ENCODE data around the gene CTLA4. TPM values are rescaled to one million over a fixed set of nuclear protein-coding genes. Genes with fewer than 3 reads are reported as not detected.

Gene CTLA4
- total and polyA plus RNA-seq, 10 of the 15 experiments (the other 5 are each of a cell fraction or from before 2014, with no cell fraction given) = not detected

- ChIA-PET CTCF (no interaction called here), POLR2A (no interaction called here), RAD21 (ENCODE audit: unreplicated experiment) (no interaction called here), SMC1A (ENCODE audit: uncharacterized antibody, unreplicated experiment) (no interaction called here)
- Histone ChIP-seq H3K79me2 (ENCODE audit: control insufficient read depth, insufficient read depth, low read length) (no peaks in the 10 kb centered on the region), H3K4me1 (ENCODE audit: control insufficient read depth, insufficient read depth, low read length) (no peaks in the 10 kb centered on the region), H3K9me3 (replicated peaks; ENCODE audit: control insufficient read depth, insufficient read depth, low read length) (no peaks in the 10 kb centered on the region), H3K27ac (ENCODE audit: control insufficient read depth, insufficient read depth) (no peak overlapping the region), H3K9ac (ENCODE audit: control insufficient read depth, insufficient read depth, low read length) (no peak overlapping the region), H4K20me1 (ENCODE audit: control insufficient read depth, insufficient read depth) (no peaks in the 10 kb centered on the region), H3K36me3 (ENCODE audit: control insufficient read depth in 2 of 2, insufficient read depth in 2 of 2, low read length in 1 of 2) (no peaks in the 10 kb centered on the region), H2AFZ (ENCODE audit: control insufficient read depth, low read depth, low read length) (no peak overlapping the region), H3K4me2 (ENCODE audit: control insufficient read depth, insufficient read depth) (no peak overlapping the region), H3K27me3 (replicated peaks in 1 of 2; ENCODE audit: control insufficient read depth in 2 of 2, insufficient read depth in 2 of 2, low read length in 1 of 2) (no peaks in the 10 kb centered on the region; a peak in 2 of 4 replicates), H3K4me3 (no peak overlapping the region)
- no peak for ATAC-seq
- DNase-seq (ENCODE audit: low read depth, low spot score) = no peak
- 57% methylated on average over 5 of the region's 5 CpGs for WGBS (ENCODE audit: insufficient coverage, insufficient replicate concordance, low lambda C conversion rate, missing lambda C conversion rate)
- in situ Hi-C loops (cut with MboI) = no loop called here
- no peak for FAIRE-seq
- TF ChIP-seq CBFB (IDR thresholded peaks at IDR 0.05; ENCODE audit: low read depth) (no peak), CEBPZ (IDR thresholded peaks at IDR 0.05; ENCODE audit: low read depth, low read length) (no peak), PAX8 (IDR thresholded peaks at IDR 0.05) (no peak), POLR2AphosphoS5 (IDR thresholded peaks at IDR 0.05; ENCODE audit: low read length) (no peak), NFYA (IDR thresholded peaks at IDR 0.05; ENCODE audit: borderline replicate concordance, low read depth, low read length) (no peak), MLLT1 (IDR thresholded peaks at IDR 0.05) (no peak), ZNF384 (IDR thresholded peaks at IDR 0.05; ENCODE audit: borderline replicate concordance, low read depth, low read length) (no peak), HSF1 (IDR thresholded peaks at IDR 0.05; ENCODE audit: low read depth, low read length) (no peak)
- intact Hi-C loops (cut with micrococcal nuclease; ENCODE audit: unreplicated experiment) = no loop called here
- no TSS peak for BruUV-seq (replicated peaks)
These were observed 13.8 kb upstream of the CTLA4 start for GRCh38 chr2:203853722-203854121.
